IMR-90 (cell line): ENCODE measurements around the gene RHOB. TPM values are rescaled to one million over a fixed set of nuclear protein-coding genes. Genes with fewer than 3 reads are reported as not detected.
A peak's percentile ranks its signal among the peaks of the same experiment; 100 is the strongest.

Source experiments
- ATAC-seq: fragments of 200-7000 bp; cut with Tn5 transposase; 2 replicates; pipeline ENCODE4 v1.9.1; 2020; ENCODE audit warnings: low read depth, mild to moderate bottlenecking, moderate library complexity
- BruUV-seq: library from RNA; stranded (reverse); fragments of 400-500 nt; replicated peaks from 2 replicates; lab custom pipeline; 2021; lab: Mats Ljungman, UMichigan
- CTCF ChIA-PET: fragments of 300-600 bp; formaldehyde crosslinking; extraction: SDS; loops from one replicate; lab custom pipeline; 2021; ENCODE audit warnings: antibody characterized with exemption; lab: Yijun Ruan, JAX
- POLR2A ChIA-PET: fragments of 300-600 bp; sonication (Branson Sonifier 250); formaldehyde crosslinking; loops from one replicate; lab custom pipeline; 2022; ENCODE audit warnings: antibody characterized with exemption; ENCODE audit not compliant: unreplicated experiment; lab: Charles Lee
- DNase-seq: peaks from one replicate; pipeline ENCODE4 v3.0.0; 2013
- H2AFZ ChIP-seq: replicated peaks from 2 replicates; pipeline ENCODE3; 2013; ENCODE audit warnings: low read length, mild to moderate bottlenecking; ENCODE audit not compliant: poor library complexity
- H2AK5ac ChIP-seq: 2 replicates; pipeline ENCODE4 v1.6.1; 2013; ENCODE audit warnings: low read depth, low read length, inconsistent platforms
- H2AK9ac ChIP-seq: replicated peaks from 2 replicates; pipeline ENCODE3; 2013; ENCODE audit warnings: mild to moderate bottlenecking, low read depth, low read length, moderate library complexity; ENCODE audit not compliant: poor library complexity
- H2BK120ac ChIP-seq: 2 replicates; pipeline ENCODE4 v1.6.1; 2013; ENCODE audit warnings: low read depth, low read length, inconsistent platforms
- H2BK15ac ChIP-seq: 3 replicates; pipeline ENCODE4 v1.6.1; 2013; ENCODE audit warnings: low read depth, low read length, inconsistent platforms
- H2BK20ac ChIP-seq: 2 replicates; pipeline ENCODE4 v1.6.1; 2013; ENCODE audit warnings: low read depth, mild to moderate bottlenecking, inconsistent platforms, low read length, moderate library complexity
- H2BK5ac ChIP-seq: 2 replicates; pipeline ENCODE4 v1.6.1; 2013; ENCODE audit warnings: mild to moderate bottlenecking, low read depth, low read length, inconsistent platforms; ENCODE audit not compliant: poor library complexity, severe bottlenecking
- H3K14ac ChIP-seq: replicated peaks from 2 replicates; pipeline ENCODE4 v1.6.1; 2013; ENCODE audit warnings: low read depth, low read length, inconsistent platforms
- H3K18ac ChIP-seq: 2 replicates; pipeline ENCODE4 v1.6.1; 2013; ENCODE audit warnings: low read depth, low read length, control low read depth
- H3K23ac ChIP-seq: 2 replicates; pipeline ENCODE4 v1.6.1; 2013; ENCODE audit warnings: low read depth, low read length, inconsistent platforms
- H3K27ac ChIP-seq: 2 replicates; pipeline ENCODE4 v1.5.1; 2013; ENCODE audit warnings: mild to moderate bottlenecking, control low read depth, low read length; ENCODE audit not compliant: insufficient read depth
- H3K27me3 ChIP-seq: 2 replicates; pipeline ENCODE4 v1.6.1; 2013; ENCODE audit warnings: low read length; ENCODE audit not compliant: control insufficient read depth, insufficient read depth
- H3K36me3 ChIP-seq: 2 replicates; pipeline ENCODE4 v1.6.1; 2013; ENCODE audit warnings: low read length, mixed read lengths; ENCODE audit not compliant: control insufficient read depth, insufficient read depth
- H3K4ac ChIP-seq: 2 replicates; pipeline ENCODE4 v1.6.1; 2013; ENCODE audit warnings: low read depth, low read length, inconsistent platforms
- H3K4me1 ChIP-seq: 2 replicates; pipeline ENCODE4 v1.6.1; 2013; ENCODE audit warnings: low read length, mixed read lengths; ENCODE audit not compliant: control insufficient read depth, insufficient read depth
- H3K4me2 ChIP-seq: 2 replicates; pipeline ENCODE4 v1.6.1; 2013; ENCODE audit warnings: low read depth, mild to moderate bottlenecking, control low read depth, low read length, moderate library complexity
- H3K4me3 ChIP-seq: 2 replicates; pipeline ENCODE4 v1.5.1; 2013; ENCODE audit warnings: low read depth, mild to moderate bottlenecking, control low read depth, low read length, moderate library complexity; ENCODE audit not compliant: insufficient read depth
- H3K56ac ChIP-seq: 2 replicates; pipeline ENCODE4 v1.6.1; 2013; ENCODE audit warnings: low read length, inconsistent platforms; ENCODE audit not compliant: insufficient read depth; ENCODE audit errors: extremely low read depth
- H3K79me1 ChIP-seq, 2 experiments: 2 replicates each; pipeline ENCODE4 v1.6.1; 2013; ENCODE audit warnings: low read length in 2 of 2, inconsistent platforms in 1 of 2, low read depth in 1 of 2
- H3K9ac ChIP-seq: 2 replicates; pipeline ENCODE4 v1.6.1; 2013; ENCODE audit warnings: low read depth, low read length, control low read depth
- H3K9me1 ChIP-seq: 2 replicates; pipeline ENCODE4 v1.6.1; 2013; ENCODE audit warnings: low read length, inconsistent platforms; ENCODE audit not compliant: insufficient read depth
- H3K9me3 ChIP-seq: 2 replicates; pipeline ENCODE4 v1.6.1; 2013; ENCODE audit warnings: low read length; ENCODE audit not compliant: control insufficient read depth, insufficient read depth
- H4K20me1 ChIP-seq: 2 replicates; pipeline ENCODE4 v1.6.1; 2013; ENCODE audit warnings: low read length, inconsistent platforms; ENCODE audit not compliant: insufficient read depth
- H4K5ac ChIP-seq: 2 replicates; pipeline ENCODE4 v1.6.1; 2013; ENCODE audit warnings: mild to moderate bottlenecking, low read depth, low read length, control low read depth
- H4K8ac ChIP-seq, 2 experiments: 2 replicates each; pipeline ENCODE4 v1.6.1; 2013; ENCODE audit warnings: low read depth in 2 of 2, low read length in 2 of 2, control low read depth in 1 of 2, inconsistent platforms in 1 of 2
- H4K91ac ChIP-seq: 2 replicates; pipeline ENCODE4 v1.6.1; 2013; ENCODE audit warnings: low read depth, low read length, inconsistent platforms; ENCODE audit not compliant: insufficient read depth
- CEBPB ChIP-seq: IDR thresholded peaks from 2 replicates; pipeline ENCODE4 v1.6.1; 2012; ENCODE audit warnings: low read depth, low read length, improper control_type of control experiment
- FOS ChIP-seq: fragments of 150-350 bp; IDR thresholded peaks from 2 replicates; pipeline ENCODE4 v1.6.1; 2016; ENCODE audit warnings: low read depth, low read length
- MXI1 ChIP-seq: IDR thresholded peaks from 2 replicates; pipeline ENCODE4 v1.6.1; 2012; ENCODE audit warnings: low read depth, mild to moderate bottlenecking, low read length, moderate library complexity, borderline replicate concordance
- NFE2L2 ChIP-seq: fragments of 150-350 bp; IDR thresholded peaks from 2 replicates; pipeline ENCODE4 v1.6.1; 2016; ENCODE audit warnings: low read depth, mild to moderate bottlenecking, low read length
- RFX5 ChIP-seq: IDR thresholded peaks from 2 replicates; pipeline ENCODE4 v1.8.0; 2012; ENCODE audit warnings: low read depth, mild to moderate bottlenecking, low read length, moderate library complexity
- WGBS, 2 experiments: methylation state at CpG; one replicate each; pipeline versions ENCODE4 v1.1.5 to v1.1.7; 2013; ENCODE audit warnings: missing lambda C conversion rate in 2 of 2; ENCODE audit not compliant: insufficient read length in 1 of 2; ENCODE audit errors: extremely low coverage in 2 of 2; 5-methylcytosine and 5-hydroxymethylcytosine counted together
- dilution Hi-C: fragments of 300-500 bp; cut with HindIII; formaldehyde crosslinking; loops from one replicate; pipeline ENCODE4 v1.14.3; 2018; ENCODE audit warnings: low sequenced_read_pairs; ENCODE audit not compliant: unreplicated experiment
- in situ Hi-C: fragments of 300-500 bp; cut with MboI; formaldehyde crosslinking; loops from 3 replicates; pipeline ENCODE4 v1.14.3; 2019; ENCODE audit warnings: low sequenced_read_pairs, inconsistent platforms, mixed read lengths
- intact Hi-C: fragments of 100-400 bp; cut with micrococcal nuclease; formaldehyde crosslinking; loops from 2 replicates; pipeline ENCODE4 v1.10.0; 2022
- polyA plus RNA-seq, 3 experiments: library from polyadenylated mRNA; depleted of rRNA; stranded (reverse); fragments of >200 nt; gene quantifications; 2 replicates each; pipeline ENCODE4 v1.2.3, GENCODE V29; 2012; ENCODE audit warnings: low replicate concordance in 1 of 3
- total RNA-seq: library from RNA; depleted of rRNA; stranded (reverse); fragments of >200 nt; gene quantifications from 2 replicates; pipeline ENCODE4 v1.2.3, GENCODE V29; 2012
- TF ChIP-seq, protein P1 (sequence below): fragments of 150-350 bp; IDR thresholded peaks from 2 replicates; pipeline ENCODE4 v1.6.1; 2017; ENCODE audit warnings: mild to moderate bottlenecking, antibody characterized with exemption, low read length, low read depth

RHOB gene
- total and polyA plus RNA-seq, 2 of the 4 experiments (the other 2 are of a cell fraction) = 112 to 149 TPM

DNA sequence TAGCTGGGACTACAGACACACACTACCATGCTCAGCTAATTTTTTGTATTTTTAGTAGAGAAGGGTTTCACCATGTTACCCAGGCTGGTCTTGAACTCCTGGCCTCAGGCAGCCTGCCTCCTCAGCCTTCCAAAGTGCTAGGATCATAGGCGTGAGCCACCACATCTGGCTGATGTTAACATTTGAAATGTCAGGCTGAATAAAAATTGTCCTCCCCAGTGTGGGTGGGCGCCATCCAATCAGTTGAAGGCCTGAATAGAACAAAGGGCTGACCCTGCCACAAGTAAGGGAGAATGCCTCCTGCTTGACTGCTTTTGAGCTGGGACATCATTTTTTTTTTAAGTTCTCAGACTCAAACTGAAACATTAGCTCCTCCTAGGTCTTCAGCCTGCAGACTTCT lies 21.0 kb upstream of the RHOB start:
- no peak overlapping the region for H3K9ac ChIP-seq
- peaks cover 30% of the 10 kb centered on the region for H3K9me1 ChIP-seq
- peaks cover 0 to 3% of the 10 kb centered on the region in 2 experiments; a peak in 1 of 4 replicates for H3K79me1 ChIP-seq
- H3K56ac ChIP-seq = no peak overlapping the region
- H2AK5ac ChIP-seq = peak overlapping the region; percentile 89
- peak overlapping the region; percentile 44; the same call in 1 of the 2 replicates for H4K91ac ChIP-seq
- no peak overlapping the region for H2AFZ ChIP-seq
- peak overlapping the region; percentile 79 for H3K14ac ChIP-seq
- H4K5ac ChIP-seq = no peak overlapping the region
- TF ChIP-seq, protein P1, sequence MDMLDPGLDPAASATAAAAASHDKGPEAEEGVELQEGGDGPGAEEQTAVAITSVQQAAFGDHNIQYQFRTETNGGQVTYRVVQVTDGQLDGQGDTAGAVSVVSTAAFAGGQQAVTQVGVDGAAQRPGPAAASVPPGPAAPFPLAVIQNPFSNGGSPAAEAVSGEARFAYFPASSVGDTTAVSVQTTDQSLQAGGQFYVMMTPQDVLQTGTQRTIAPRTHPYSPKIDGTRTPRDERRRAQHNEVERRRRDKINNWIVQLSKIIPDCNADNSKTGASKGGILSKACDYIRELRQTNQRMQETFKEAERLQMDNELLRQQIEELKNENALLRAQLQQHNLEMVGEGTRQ = no peak
- no peak for TF ChIP-seq MXI1
- TF ChIP-seq CEBPB = no peak
- no peak for TF ChIP-seq RFX5
- TF ChIP-seq FOS = no peak
- no peak for TF ChIP-seq NFE2L2
- H3K4ac ChIP-seq = peak overlapping the region; percentile 45
- H4K20me1 ChIP-seq = peaks cover 5% of the 10 kb centered on the region; the same call in 1 of the 2 replicates
- peak overlapping the region; percentile 1 for H3K23ac ChIP-seq
- in situ Hi-C loops (no loop called here), intact Hi-C loops (no loop called here), dilution Hi-C loops (no loop called here)
- H3K4me3 ChIP-seq = no peak overlapping the region
- H4K8ac ChIP-seq = peak overlapping the region; percentile 18 to 33; a peak in 1 of 4 replicates
- no peaks in the 10 kb centered on the region for H3K9me3 ChIP-seq
- H2AK9ac ChIP-seq = no peak overlapping the region
- H2BK20ac ChIP-seq = peak overlapping the region; percentile 18; the same call in 1 of the 2 replicates
- H3K36me3 ChIP-seq = no peaks in the 10 kb centered on the region
- no peak overlapping the region for H2BK5ac ChIP-seq
- ATAC-seq (no peak), DNase-seq (no peak)
- WGBS, 2 experiments = 100% methylated on average over 2 of the region's 2 CpGs; no CpG with 5 or more reads in 1 of the 2 experiments
- ChIA-PET CTCF (no interaction called here), POLR2A (interaction anchor here (1.3 kb wide), 1 partner anchor 21 kb away, joined by 4 read pairs; the partner anchor contains the start of gene RHOB)
- BruUV-seq = no TSS peak
- H3K27me3 ChIP-seq = peaks cover 2% of the 10 kb centered on the region; the same call in 1 of the 2 replicates
- H3K4me1 ChIP-seq = peaks cover 34% of the 10 kb centered on the region
- H2BK120ac ChIP-seq = peak overlapping the region; percentile 85; the same call in 1 of the 2 replicates
- H2BK15ac ChIP-seq = peak overlapping the region; percentile 50; the same call in 1 of the 3 replicates
- no peak overlapping the region for H3K27ac ChIP-seq
- H3K18ac ChIP-seq = peak overlapping the region; percentile 20; the same call in 1 of the 2 replicates
- H3K4me2 ChIP-seq = no peak overlapping the region
